GM12878 (cell line): ENCODE data around the gene TPP2.

ENCODE experiments used
- CEBPB ChIP-seq, 2 experiments: fragments of 150-350 bp in 1 of 2; IDR thresholded peaks; 2 replicates each; pipeline ENCODE4 v1.6.1; 2012 to 2014; ENCODE audit warnings: low read depth in 2 of 2, low read length in 2 of 2, borderline replicate concordance in 1 of 2, inconsistent platforms in 1 of 2
- FOXK2 ChIP-seq: fragments of 450-650 bp; IDR thresholded peaks from 2 replicates; pipeline ENCODE4 v1.6.1; 2017; ENCODE audit warnings: mild to moderate bottlenecking, moderate library complexity
- FOXM1 ChIP-seq: IDR thresholded peaks from 2 replicates; pipeline ENCODE4 v1.6.1; 2012; ENCODE audit warnings: low read depth, mild to moderate bottlenecking, inconsistent platforms, low read length, moderate library complexity
- RUNX3 ChIP-seq: IDR thresholded peaks from 2 replicates; pipeline ENCODE4 v1.6.1; 2012; ENCODE audit warnings: low read length, inconsistent platforms
- SPI1 ChIP-seq: IDR thresholded peaks from 2 replicates; pipeline ENCODE4 v1.6.1; 2011; ENCODE audit warnings: low read depth, mild to moderate bottlenecking, low read length, moderate library complexity, borderline replicate concordance; ENCODE audit not compliant: insufficient read depth
- STAT1 ChIP-seq: fragments of 450-650 bp; conservative IDR thresholded peaks from 2 replicates; pipeline ENCODE4 v1.6.1; 2014; ENCODE audit warnings: antibody characterized with exemption, mild to moderate bottlenecking
- ZNF207 ChIP-seq: fragments of 450-650 bp; IDR thresholded peaks from 2 replicates; pipeline ENCODE4 v1.6.1; 2014; ENCODE audit warnings: antibody characterized with exemption, mild to moderate bottlenecking, borderline replicate concordance

DNA sequence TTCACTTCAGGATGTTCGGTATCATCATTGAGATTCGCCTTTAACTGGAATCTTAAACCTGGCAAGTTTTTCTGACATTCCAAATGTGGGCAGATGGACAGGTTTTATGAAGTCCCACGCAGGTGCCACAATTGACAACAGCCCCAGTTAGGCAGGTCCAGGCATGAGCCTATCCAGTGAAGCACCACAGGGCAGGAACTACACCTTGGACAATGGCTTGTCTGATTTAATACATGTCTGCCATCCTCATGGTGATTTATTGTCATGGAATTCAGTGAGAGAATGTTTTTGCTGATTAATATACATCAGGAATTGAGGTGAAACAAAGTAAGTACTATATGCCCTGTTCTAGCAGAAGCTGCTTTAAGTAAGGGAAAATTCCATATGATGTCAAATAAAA, 10.2 kb upstream of the TPP2 start:
- TF ChIP-seq RUNX3, result no peak
- no peak for TF ChIP-seq SPI1
- no peak for TF ChIP-seq CEBPB (IDR thresholded peaks at IDR 0.05; ENCODE audit: borderline replicate concordance in 1 of 2, low read depth in 2 of 2, low read length in 2 of 2)
- TF ChIP-seq FOXK2, result no peak
- no peak for TF ChIP-seq FOXM1
- no peak for TF ChIP-seq ZNF207
- TF ChIP-seq STAT1, result no peak
